ENCODE data around the gene CACNA1A.
A peak's percentile ranks its signal among the peaks of the same experiment; 100 is the strongest.
"Not testable (repeated sequence)": the region's sequence is repeated elsewhere in the genome, so short reads cannot be mapped to it uniquely, and the experiment has no call there.

The CACNA1A gene

DNA sequence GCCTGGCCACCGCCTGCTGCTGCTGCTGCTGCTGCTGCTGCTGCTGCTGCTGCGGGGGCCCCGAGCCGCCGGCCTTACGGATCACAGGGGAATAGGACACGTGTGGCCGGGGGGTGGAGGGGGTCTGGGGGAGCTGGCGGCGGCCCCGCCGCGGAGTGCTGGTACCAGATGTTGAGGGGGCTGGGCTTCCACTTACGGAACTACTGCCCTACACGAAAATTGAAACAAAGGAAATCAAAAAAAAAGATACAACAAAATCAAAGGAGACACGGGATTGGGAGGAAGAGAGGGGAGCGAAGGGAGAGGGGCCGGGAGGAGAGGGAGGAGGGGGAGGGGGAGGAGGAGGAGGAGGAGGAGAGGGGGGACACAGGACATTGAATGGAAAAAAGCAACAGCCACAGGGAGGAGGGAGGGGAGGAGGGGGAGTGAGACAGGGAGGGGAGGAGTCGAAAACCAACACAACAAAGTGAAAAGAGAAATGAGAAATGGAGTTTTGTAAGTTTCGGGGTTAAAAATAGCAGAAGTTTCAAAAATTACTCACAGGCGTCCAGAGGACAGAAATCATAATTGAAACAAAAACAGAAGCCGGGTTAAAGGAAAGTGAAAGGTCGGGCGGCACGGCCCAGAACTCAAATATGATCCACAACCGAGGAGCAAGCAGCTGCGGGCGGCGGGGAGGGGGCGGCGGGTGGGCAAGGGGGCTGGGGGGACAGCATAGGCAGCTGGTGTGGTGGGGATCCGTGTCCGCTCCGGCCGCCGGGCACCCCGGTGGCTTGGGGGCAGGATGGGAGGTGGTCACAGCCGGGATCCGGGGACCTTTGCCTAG is 298.2 kb downstream of the CACNA1A start:
- peak; percentile 83 for DNase-seq (ENCODE audit: low read depth)
- peak overlapping the region; percentile 19 for H3K4me3 ChIP-seq (replicated peaks; ENCODE audit: low read depth, low read length)
- TF ChIP-seq, protein P1, sequence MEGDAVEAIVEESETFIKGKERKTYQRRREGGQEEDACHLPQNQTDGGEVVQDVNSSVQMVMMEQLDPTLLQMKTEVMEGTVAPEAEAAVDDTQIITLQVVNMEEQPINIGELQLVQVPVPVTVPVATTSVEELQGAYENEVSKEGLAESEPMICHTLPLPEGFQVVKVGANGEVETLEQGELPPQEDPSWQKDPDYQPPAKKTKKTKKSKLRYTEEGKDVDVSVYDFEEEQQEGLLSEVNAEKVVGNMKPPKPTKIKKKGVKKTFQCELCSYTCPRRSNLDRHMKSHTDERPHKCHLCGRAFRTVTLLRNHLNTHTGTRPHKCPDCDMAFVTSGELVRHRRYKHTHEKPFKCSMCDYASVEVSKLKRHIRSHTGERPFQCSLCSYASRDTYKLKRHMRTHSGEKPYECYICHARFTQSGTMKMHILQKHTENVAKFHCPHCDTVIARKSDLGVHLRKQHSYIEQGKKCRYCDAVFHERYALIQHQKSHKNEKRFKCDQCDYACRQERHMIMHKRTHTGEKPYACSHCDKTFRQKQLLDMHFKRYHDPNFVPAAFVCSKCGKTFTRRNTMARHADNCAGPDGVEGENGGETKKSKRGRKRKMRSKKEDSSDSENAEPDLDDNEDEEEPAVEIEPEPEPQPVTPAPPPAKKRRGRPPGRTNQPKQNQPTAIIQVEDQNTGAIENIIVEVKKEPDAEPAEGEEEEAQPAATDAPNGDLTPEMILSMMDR (IDR thresholded peaks at IDR 0.05; ENCODE audit: low read length, missing control alignments) = no peak

DNA sequence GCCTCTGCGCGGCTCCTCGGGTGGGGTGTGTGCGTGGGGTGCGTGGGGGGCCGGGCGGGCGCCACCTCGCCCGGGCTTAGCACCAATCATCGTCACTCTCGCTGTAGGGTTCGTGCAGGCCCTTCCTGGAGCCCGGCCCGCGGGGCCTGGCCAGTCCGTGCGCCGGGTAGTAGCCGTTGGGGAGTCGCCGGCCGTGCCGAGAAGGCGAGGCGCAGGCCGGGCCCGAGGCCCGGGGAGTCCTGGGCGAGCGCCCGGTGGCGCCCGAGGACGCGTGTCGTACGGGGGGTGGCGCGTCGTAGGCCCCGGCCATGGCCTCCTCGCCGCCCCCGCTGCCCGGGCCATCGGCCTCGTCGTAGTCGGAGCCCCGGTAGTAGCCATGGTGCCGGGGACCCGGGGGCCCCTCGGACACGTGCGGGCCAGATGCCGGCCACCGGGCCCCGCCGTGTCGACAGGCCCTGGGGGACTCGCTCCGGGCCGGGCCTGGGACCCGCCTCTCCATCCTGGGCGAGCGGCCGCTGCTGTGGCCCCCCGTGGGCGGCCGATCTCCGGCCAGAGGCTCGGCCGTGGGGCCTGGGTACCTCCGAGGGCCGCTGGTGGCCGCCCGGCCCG is 298.9 kb downstream of the CACNA1A start:
- TF ChIP-seq, protein P1 (IDR thresholded peaks at IDR 0.05; ENCODE audit: low read length, missing control alignments) = no peak
- no peak overlapping the region for H3K4me3 ChIP-seq (replicated peaks; ENCODE audit: low read depth, low read length)
- DNase-seq (ENCODE audit: low read depth) = no peak

DNA sequence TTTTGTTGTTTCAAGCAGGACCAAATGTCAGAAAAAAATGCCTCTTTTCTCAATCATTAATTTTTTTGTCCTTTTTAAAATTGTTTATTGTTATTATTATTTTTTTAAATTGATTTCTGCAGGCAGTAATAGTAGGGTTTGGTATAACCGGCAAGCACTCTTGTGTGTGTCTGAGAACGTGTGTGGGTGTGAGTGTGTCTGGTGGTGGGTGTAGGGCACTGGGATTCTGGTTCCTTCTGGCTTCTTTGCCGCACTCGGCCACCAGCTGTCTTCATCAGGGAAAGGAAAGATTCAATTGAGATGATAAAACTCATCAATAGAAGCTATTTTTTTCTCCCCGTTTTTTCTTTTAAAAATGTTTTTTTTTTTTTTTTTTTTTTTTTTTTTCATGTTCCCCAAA is 299.7 kb downstream of the CACNA1A start:
- TF ChIP-seq, protein P1 (IDR thresholded peaks at IDR 0.05; ENCODE audit: low read length, missing control alignments) = no peak
- no peak for DNase-seq (ENCODE audit: low read depth)
- no peak overlapping the region for H3K4me3 ChIP-seq (replicated peaks; ENCODE audit: low read depth, low read length)

DNA sequence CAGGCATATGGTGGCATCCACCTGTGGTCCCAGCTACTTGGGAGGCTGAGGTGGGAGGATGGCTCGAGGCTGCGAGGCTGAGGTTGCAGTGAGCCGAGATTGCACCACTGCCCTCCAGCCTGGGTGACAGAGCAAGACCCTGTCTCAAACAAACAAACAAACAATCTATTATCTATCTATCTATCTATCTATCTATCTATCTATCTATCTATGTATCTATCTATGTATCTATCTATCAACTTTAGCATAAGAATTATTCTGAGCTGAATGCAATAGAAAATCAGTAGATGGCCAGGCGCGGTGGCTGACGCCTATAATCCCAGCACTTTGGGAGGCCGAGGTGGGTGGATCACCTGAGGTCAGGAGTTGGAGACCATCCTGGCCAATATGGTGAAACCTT is 304.2 kb downstream of the CACNA1A start:
- not testable (repeated sequence) for H3K4me3 ChIP-seq (replicated peaks; ENCODE audit: low read depth, low read length); DNase-seq (ENCODE audit: low read depth)

DNA sequence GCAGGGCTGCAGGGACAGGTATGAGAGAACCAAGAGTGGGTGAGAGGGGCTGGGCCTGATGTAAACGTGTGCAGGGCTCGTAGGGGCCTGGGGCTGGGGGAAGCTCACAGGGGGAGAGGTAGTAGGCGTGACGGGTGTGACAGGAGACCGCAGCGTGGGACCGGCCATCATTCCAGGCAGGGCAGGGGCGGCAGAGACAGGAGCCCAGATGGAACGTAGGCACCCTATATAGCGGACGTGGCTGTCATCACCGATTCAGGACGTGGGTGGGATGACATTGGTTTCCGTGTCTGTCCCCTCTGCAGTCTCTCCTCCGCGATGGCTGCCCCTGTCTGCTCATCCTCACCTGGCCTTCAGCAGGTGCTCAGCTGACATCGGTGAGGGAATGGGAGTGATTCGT is 307.6 kb downstream of the CACNA1A start:
- TF ChIP-seq, protein P1 (IDR thresholded peaks at IDR 0.05; ENCODE audit: low read length, missing control alignments) = no peak
- no peak for DNase-seq (ENCODE audit: low read depth)
- no peak overlapping the region for H3K4me3 ChIP-seq (replicated peaks; ENCODE audit: low read depth, low read length)

DNA sequence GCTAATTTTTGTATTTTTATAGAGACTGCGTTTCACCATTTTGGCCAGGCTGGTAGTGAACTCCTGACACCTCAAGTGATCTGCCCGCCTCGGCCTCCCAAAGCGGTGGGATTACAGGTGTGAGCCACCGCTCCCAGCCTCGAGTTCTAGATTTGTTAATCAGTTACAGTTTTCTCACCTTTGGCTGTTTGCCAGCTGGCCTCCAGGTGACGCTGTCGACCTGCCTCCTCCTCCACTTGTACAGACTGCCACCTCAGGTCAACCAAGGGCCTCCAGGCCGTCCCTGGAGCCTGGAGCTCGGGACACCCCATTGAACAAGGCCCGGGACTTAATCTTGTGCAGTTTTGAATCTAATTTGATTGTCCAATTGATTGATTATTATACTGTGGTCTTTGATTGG is 310.6 kb downstream of the CACNA1A start:
- no peak overlapping the region for H3K4me3 ChIP-seq (replicated peaks; ENCODE audit: low read depth, low read length)
- TF ChIP-seq, protein P1 (IDR thresholded peaks at IDR 0.05; ENCODE audit: low read length, missing control alignments) = no peak
- DNase-seq (ENCODE audit: low read depth) = no peak

DNA sequence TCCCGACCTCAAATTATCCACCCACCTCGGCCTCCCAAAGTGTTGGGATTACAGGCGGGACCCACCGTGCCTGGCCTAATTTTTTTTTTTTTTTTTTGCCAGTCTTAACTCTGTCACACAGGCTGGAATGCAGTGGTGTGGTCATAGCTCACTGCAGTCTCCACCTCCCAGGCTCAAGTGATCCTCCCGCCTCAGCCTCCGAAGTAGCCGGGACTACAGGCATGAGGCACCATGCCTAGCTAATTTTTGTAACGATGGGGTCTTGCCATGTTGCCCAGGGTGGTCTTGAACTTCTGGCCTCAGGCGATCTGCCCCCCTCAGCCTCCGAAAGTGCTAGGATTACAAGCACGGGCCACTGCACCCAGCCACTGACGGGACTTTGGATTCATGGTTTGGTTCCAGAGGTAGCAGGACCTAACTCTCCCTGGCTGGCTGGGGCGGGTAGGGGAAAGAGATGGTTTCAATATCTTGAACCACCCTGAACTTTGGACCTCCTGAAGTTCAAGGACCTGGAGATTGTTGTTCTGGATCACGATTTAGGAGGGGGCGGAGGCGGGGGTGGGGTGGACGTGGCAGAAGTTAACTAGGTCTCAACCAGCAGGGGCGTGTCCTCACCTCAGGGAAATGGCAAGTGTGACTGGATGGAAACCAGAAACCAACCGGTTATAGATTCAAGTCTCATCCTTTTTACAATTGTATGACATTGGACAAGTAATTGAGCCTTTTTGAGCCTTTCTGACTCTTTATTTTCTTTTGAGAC is 315.3 kb downstream of the CACNA1A start:
- DNase-seq (ENCODE audit: low read depth) = no peak
- H3K4me3 ChIP-seq (replicated peaks; ENCODE audit: low read depth, low read length) = no peak overlapping the region
- TF ChIP-seq, protein P1 (IDR thresholded peaks at IDR 0.05; ENCODE audit: low read length, missing control alignments) = no peak
